HCT116 (cell line): ENCODE measurements around the gene DYNC2LI1. TPM values are rescaled to one million over a fixed set of nuclear protein-coding genes. Genes with fewer than 3 reads are reported as not detected.

Experiments used
- ATAC-seq: fragments of 200-7000 bp; cut with Tn5 transposase; 2 replicates; pipeline ENCODE4 v1.9.1; 2020; ENCODE audit warnings: mild to moderate bottlenecking, moderate library complexity
- BruUV-seq: library from RNA; stranded (reverse); fragments of 400-500 nt; replicated peaks from 2 replicates; lab custom pipeline; 2021; lab: Mats Ljungman, UMichigan
- CTCF ChIA-PET: fragments of 300-600 bp; sonication (Branson Sonifier 250); formaldehyde crosslinking; loops from one replicate; lab custom pipeline; 2021; ENCODE audit warnings: antibody characterized with exemption; lab: Charles Lee
- POLR2A ChIA-PET: fragments of 300-600, 350-600 bp; sonication (Branson Sonifier 250); formaldehyde crosslinking; loops from one replicate; lab custom pipeline; 2021; ENCODE audit warnings: antibody characterized with exemption; lab: Charles Lee
- RAD21 ChIA-PET, 2 experiments: fragments of 300-600 bp; sonication (Branson Sonifier 250); formaldehyde crosslinking; loops; one replicate each; lab custom pipeline; 2023; ENCODE audit warnings: low total read pairs in 2 of 2; ENCODE audit not compliant: uncharacterized antibody in 2 of 2, unreplicated experiment in 2 of 2, low non-redundant PET in 1 of 2; lab: Charles Lee
- DNase-seq: peaks from one replicate; pipeline ENCODE4 v3.0.0-alpha.2; 2010; ENCODE audit warnings: low read depth, low spot score
- H2AFZ ChIP-seq: fragments of 200-600 bp; shearing (Covaris generic), sonication (generic); 2 replicates; pipeline ENCODE4 v1.6.1; 2017; ENCODE audit warnings: low read depth, mixed run types, mixed read lengths, antibody characterized with exemption, low read length; ENCODE audit not compliant: poor library complexity, severe bottlenecking
- H3K27ac ChIP-seq: 2 replicates; pipeline ENCODE4 v1.5.1; 2012; ENCODE audit warnings: low read depth, low read length
- H3K27me3 ChIP-seq: fragments of 200-600 bp; sonication (generic); 2 replicates; pipeline ENCODE4 v1.6.1; 2016; ENCODE audit warnings: mixed run types, low read length, mixed read lengths; ENCODE audit not compliant: insufficient read depth
- H3K36me3 ChIP-seq, 2 experiments: fragments of 200-500 bp in 1 of 2; fragments of 200-600 bp in 1 of 2; sonication (Bioruptor generic) in 1 of 2; sonication (generic) in 1 of 2; 2 replicates each; pipeline versions ENCODE4 v1.5.1 to v1.6.1; 2014 to 2016; ENCODE audit warnings: low read length in 2 of 2, inconsistent platforms in 1 of 2, mixed read lengths in 1 of 2, mixed run types in 1 of 2; ENCODE audit not compliant: insufficient read depth in 2 of 2, control insufficient read depth in 1 of 2
- H3K4me1 ChIP-seq, 2 experiments: fragments of 200-600 bp in 1 of 2; sonication (generic) in 1 of 2; 2 replicates each; pipeline versions ENCODE4 v1.5.1 to v1.6.1; 2012 to 2017; ENCODE audit warnings: low read length in 2 of 2, inconsistent platforms in 1 of 2, mild to moderate bottlenecking in 1 of 2, mixed read lengths in 1 of 2, mixed run types in 1 of 2, moderate library complexity in 1 of 2; ENCODE audit not compliant: insufficient read depth in 2 of 2, control insufficient read depth in 1 of 2
- H3K4me2 ChIP-seq: fragments of 200-600 bp; sonication (generic); 2 replicates; pipeline ENCODE4 v1.6.1; 2017; ENCODE audit warnings: mixed run types, low read length, mixed read lengths
- H3K4me3 ChIP-seq, 2 experiments: fragments of 200-600 bp in 1 of 2; sonication (generic) in 1 of 2; replicated peaks in 1 of 2; 2 replicates each; pipeline ENCODE4 v1.5.1; 2011 to 2016; ENCODE audit warnings: low read length in 2 of 2, control low read depth in 1 of 2, low read depth in 1 of 2, mild to moderate bottlenecking in 1 of 2, mixed read lengths in 1 of 2, mixed run types in 1 of 2
- H3K79me2 ChIP-seq: fragments of 200-600 bp; sonication (generic); 2 replicates; pipeline ENCODE4 v1.6.1; 2017; ENCODE audit warnings: mild to moderate bottlenecking, mixed run types, low read length, moderate library complexity, mixed read lengths; ENCODE audit not compliant: insufficient read depth
- H3K9ac ChIP-seq: fragments of 200-600 bp; sonication (generic); 2 replicates; pipeline ENCODE4 v1.6.1; 2016; ENCODE audit warnings: low read length, mixed read lengths
- H3K9me2 ChIP-seq: fragments of 200-600 bp; sonication (generic), shearing (Covaris generic); 2 replicates; pipeline ENCODE4 v1.6.1; 2017; ENCODE audit warnings: mixed run types, mild to moderate bottlenecking, moderate library complexity; ENCODE audit not compliant: insufficient read depth
- H3K9me3 ChIP-seq, 2 experiments: fragments of 200-500 bp in 1 of 2; fragments of 200-600 bp in 1 of 2; sonication (Bioruptor generic) in 1 of 2; sonication (generic) in 1 of 2; 2 replicates each; pipeline ENCODE4 v1.6.1; 2014 to 2017; ENCODE audit warnings: low read length in 2 of 2, mixed read lengths in 2 of 2, inconsistent platforms in 1 of 2, low read depth in 1 of 2, mild to moderate bottlenecking in 1 of 2, mixed run types in 1 of 2, moderate library complexity in 1 of 2; ENCODE audit not compliant: control insufficient read depth in 1 of 2, insufficient read depth in 1 of 2
- H4K20me1 ChIP-seq: fragments of 200-600 bp; sonication (generic), shearing (Covaris generic); 2 replicates; pipeline ENCODE4 v1.6.1; 2017; ENCODE audit warnings: mixed run types, mild to moderate bottlenecking, moderate library complexity; ENCODE audit not compliant: insufficient read depth
- CBX3 ChIP-seq: IDR thresholded peaks from 2 replicates; pipeline ENCODE4 v1.6.1; 2012; ENCODE audit warnings: low read depth
- CEBPB ChIP-seq: IDR thresholded peaks from 2 replicates; pipeline ENCODE4 v1.6.1; 2012; ENCODE audit warnings: low read depth
- EGR1 ChIP-seq: IDR thresholded peaks from 2 replicates; pipeline ENCODE4 v1.6.1; 2012; ENCODE audit warnings: low read depth
- EZH2 ChIP-seq: fragments of 200-600 bp; sonication (generic); IDR thresholded peaks from 2 replicates; pipeline ENCODE4 v1.6.1; 2017; ENCODE audit warnings: antibody characterized with exemption, mixed run types
- EZH2phosphoT487 ChIP-seq: fragments of 200-600 bp; IDR thresholded peaks from 2 replicates; pipeline ENCODE4 v1.6.1; 2018; ENCODE audit warnings: antibody characterized with exemption, borderline replicate concordance
- FOSL1 ChIP-seq: IDR thresholded peaks from 2 replicates; pipeline ENCODE4 v1.6.1; 2012; ENCODE audit warnings: low read depth
- JUND ChIP-seq: IDR thresholded peaks from 2 replicates; pipeline ENCODE4 v1.6.1; 2012
- POLR2A ChIP-seq: IDR thresholded peaks from 2 replicates; pipeline ENCODE4 v1.7.0; 2011; ENCODE audit warnings: borderline replicate concordance; ENCODE audit not compliant: insufficient read depth, insufficient read length; ENCODE audit errors: extremely low read depth
- POLR2AphosphoS5 ChIP-seq: IDR thresholded peaks from 2 replicates; pipeline ENCODE4 v1.6.1; 2011; ENCODE audit warnings: mild to moderate bottlenecking, low read depth, low read length, moderate library complexity
- SP1 ChIP-seq: IDR thresholded peaks from 2 replicates; pipeline ENCODE4 v1.6.1; 2012; ENCODE audit warnings: low read depth
- TCF7L2 ChIP-seq: IDR thresholded peaks from 2 replicates; pipeline ENCODE4 v1.7.0; 2011; ENCODE audit warnings: borderline replicate concordance, inconsistent platforms; ENCODE audit not compliant: insufficient read depth, insufficient read length; ENCODE audit errors: extremely low read depth
- ZNF274 ChIP-seq: fragments of 200-500 bp; sonication (Bioruptor generic); IDR thresholded peaks from 2 replicates; pipeline ENCODE4 v1.6.1; 2014; ENCODE audit warnings: mild to moderate bottlenecking, low read depth, low read length, inconsistent platforms
- intact Hi-C: fragments of 100-400 bp; cut with micrococcal nuclease; formaldehyde crosslinking; loops from 2 replicates; pipeline ENCODE4 v1.10.0; 2022
- total RNA-seq: library from RNA; stranded (reverse); gene quantifications from one replicate; pipeline ENCODE4 v1.2.1, GENCODE V29; 2021; ENCODE audit not compliant: unreplicated experiment
- TF ChIP-seq, protein P1 (sequence below), 3 experiments: fragments of 200-600 bp in 1 of 3; sonication (generic) in 1 of 3; IDR thresholded peaks in 2 of 3; conservative IDR thresholded peaks in 1 of 3; 2 replicates each; pipeline ENCODE4 v1.5.1; 2012 to 2017; ENCODE audit warnings: low read depth in 2 of 3, low read length in 2 of 3, antibody characterized with exemption in 1 of 3, borderline replicate concordance in 1 of 3, control low read depth in 1 of 3, mild to moderate bottlenecking in 1 of 3, mixed read lengths in 1 of 3, mixed run types in 1 of 3, moderate library complexity in 1 of 3; ENCODE audit not compliant: insufficient read depth in 1 of 3
- TF ChIP-seq, protein P2 (sequence below): IDR thresholded peaks from 2 replicates; pipeline ENCODE4 v1.6.1; 2012; ENCODE audit warnings: low read depth
- TF ChIP-seq, protein P3 (sequence below): IDR thresholded peaks from 2 replicates; pipeline ENCODE4 v1.6.1; 2011; ENCODE audit warnings: mild to moderate bottlenecking, low read length, moderate library complexity; ENCODE audit not compliant: insufficient replicate concordance; ENCODE audit errors: extremely low read depth
- TF ChIP-seq, protein P4 (sequence below): IDR thresholded peaks from 2 replicates; pipeline ENCODE4 v1.6.1; 2012
- TF ChIP-seq, protein P5 (sequence below): IDR thresholded peaks from 2 replicates; pipeline ENCODE4 v1.6.1; 2012

The DYNC2LI1 gene
- total RNA-seq, 1 experiment from 2014 or later: 16.7 TPM

DNA sequence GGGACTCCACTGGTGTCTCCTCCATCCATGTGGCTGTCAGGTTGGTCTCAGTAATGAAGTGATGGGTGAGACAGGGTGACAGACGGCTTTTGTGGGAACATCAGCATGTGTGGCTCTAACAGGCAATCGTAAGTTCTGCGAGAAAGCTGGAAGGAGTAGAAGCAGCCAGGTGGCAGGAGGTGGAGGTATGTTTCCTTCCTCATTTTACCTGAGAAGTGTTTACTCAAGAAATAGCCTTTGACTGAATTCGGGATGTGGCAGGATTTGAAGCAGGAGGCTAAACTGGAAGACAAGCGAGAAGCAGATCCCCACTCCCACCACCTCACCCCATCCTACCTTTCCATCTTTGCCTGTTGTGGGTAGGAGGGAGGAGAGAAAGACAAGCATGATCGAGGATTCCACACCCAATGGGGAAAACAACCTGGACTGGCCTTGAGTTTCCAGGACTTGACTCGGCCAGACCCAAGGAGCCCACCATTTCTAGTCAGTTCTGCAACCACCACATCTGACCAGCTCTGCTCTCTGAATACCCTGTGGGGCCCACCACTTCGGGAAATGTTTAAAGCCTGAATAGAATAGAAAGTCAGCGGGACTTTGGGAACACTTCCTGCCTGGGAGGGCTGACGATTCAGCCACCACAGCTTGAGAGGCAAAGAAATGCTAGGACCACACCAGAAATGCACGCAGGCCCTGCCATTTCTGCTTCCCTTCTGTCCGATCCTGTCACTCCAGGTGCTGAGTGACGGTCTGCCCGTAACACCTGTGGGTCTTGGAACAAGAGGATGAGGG, 66.1 kb downstream of the DYNC2LI1 start:
- Histone ChIP-seq H3K9me3 (no peaks in the 10 kb centered on the region), H3K4me3 (no peak overlapping the region), H4K20me1 (no peaks in the 10 kb centered on the region), H3K27ac (no peak overlapping the region), H3K36me3 (no peaks in the 10 kb centered on the region), H3K9me2 (no peaks in the 10 kb centered on the region), H3K4me1 (no peaks in the 10 kb centered on the region), H3K27me3 (no peaks in the 10 kb centered on the region), H3K79me2 (no peaks in the 10 kb centered on the region), H3K9ac (no peak overlapping the region), H2AFZ (no peak overlapping the region), H3K4me2 (no peak overlapping the region)
- DNase-seq: no peak
- intact Hi-C loops: no loop called here
- ChIA-PET RAD21 (no interaction called here), POLR2A (no interaction called here), CTCF (no interaction called here)
- ATAC-seq: no peak
- BruUV-seq: no TSS peak
- TF ChIP-seq, protein P1, sequence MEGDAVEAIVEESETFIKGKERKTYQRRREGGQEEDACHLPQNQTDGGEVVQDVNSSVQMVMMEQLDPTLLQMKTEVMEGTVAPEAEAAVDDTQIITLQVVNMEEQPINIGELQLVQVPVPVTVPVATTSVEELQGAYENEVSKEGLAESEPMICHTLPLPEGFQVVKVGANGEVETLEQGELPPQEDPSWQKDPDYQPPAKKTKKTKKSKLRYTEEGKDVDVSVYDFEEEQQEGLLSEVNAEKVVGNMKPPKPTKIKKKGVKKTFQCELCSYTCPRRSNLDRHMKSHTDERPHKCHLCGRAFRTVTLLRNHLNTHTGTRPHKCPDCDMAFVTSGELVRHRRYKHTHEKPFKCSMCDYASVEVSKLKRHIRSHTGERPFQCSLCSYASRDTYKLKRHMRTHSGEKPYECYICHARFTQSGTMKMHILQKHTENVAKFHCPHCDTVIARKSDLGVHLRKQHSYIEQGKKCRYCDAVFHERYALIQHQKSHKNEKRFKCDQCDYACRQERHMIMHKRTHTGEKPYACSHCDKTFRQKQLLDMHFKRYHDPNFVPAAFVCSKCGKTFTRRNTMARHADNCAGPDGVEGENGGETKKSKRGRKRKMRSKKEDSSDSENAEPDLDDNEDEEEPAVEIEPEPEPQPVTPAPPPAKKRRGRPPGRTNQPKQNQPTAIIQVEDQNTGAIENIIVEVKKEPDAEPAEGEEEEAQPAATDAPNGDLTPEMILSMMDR (IDR thresholded peaks at IDR 0.05 in 2 of 3, conservative IDR thresholded peaks at IDR 0.05 in 1 of 3; ENCODE audit: borderline replicate concordance in 1 of 3, insufficient read depth in 1 of 3, low read depth in 2 of 3, low read length in 2 of 3): no peak
- TF ChIP-seq EZH2phosphoT487 (no peak), TCF7L2 (no peak), ZNF274 (no peak), CBX3 (no peak), FOSL1 (no peak), JUND (no peak), SP1 (no peak), EGR1 (no peak), POLR2A (no peak), EZH2 (no peak), POLR2AphosphoS5 (no peak), CEBPB (no peak)
- TF ChIP-seq, protein P2, sequence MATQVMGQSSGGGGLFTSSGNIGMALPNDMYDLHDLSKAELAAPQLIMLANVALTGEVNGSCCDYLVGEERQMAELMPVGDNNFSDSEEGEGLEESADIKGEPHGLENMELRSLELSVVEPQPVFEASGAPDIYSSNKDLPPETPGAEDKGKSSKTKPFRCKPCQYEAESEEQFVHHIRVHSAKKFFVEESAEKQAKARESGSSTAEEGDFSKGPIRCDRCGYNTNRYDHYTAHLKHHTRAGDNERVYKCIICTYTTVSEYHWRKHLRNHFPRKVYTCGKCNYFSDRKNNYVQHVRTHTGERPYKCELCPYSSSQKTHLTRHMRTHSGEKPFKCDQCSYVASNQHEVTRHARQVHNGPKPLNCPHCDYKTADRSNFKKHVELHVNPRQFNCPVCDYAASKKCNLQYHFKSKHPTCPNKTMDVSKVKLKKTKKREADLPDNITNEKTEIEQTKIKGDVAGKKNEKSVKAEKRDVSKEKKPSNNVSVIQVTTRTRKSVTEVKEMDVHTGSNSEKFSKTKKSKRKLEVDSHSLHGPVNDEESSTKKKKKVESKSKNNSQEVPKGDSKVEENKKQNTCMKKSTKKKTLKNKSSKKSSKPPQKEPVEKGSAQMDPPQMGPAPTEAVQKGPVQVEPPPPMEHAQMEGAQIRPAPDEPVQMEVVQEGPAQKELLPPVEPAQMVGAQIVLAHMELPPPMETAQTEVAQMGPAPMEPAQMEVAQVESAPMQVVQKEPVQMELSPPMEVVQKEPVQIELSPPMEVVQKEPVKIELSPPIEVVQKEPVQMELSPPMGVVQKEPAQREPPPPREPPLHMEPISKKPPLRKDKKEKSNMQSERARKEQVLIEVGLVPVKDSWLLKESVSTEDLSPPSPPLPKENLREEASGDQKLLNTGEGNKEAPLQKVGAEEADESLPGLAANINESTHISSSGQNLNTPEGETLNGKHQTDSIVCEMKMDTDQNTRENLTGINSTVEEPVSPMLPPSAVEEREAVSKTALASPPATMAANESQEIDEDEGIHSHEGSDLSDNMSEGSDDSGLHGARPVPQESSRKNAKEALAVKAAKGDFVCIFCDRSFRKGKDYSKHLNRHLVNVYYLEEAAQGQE: no peak
- TF ChIP-seq, protein P3, sequence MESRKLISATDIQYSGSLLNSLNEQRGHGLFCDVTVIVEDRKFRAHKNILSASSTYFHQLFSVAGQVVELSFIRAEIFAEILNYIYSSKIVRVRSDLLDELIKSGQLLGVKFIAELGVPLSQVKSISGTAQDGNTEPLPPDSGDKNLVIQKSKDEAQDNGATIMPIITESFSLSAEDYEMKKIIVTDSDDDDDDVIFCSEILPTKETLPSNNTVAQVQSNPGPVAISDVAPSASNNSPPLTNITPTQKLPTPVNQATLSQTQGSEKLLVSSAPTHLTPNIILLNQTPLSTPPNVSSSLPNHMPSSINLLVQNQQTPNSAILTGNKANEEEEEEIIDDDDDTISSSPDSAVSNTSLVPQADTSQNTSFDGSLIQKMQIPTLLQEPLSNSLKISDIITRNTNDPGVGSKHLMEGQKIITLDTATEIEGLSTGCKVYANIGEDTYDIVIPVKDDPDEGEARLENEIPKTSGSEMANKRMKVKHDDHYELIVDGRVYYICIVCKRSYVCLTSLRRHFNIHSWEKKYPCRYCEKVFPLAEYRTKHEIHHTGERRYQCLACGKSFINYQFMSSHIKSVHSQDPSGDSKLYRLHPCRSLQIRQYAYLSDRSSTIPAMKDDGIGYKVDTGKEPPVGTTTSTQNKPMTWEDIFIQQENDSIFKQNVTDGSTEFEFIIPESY: no peak
- TF ChIP-seq, protein P4, sequence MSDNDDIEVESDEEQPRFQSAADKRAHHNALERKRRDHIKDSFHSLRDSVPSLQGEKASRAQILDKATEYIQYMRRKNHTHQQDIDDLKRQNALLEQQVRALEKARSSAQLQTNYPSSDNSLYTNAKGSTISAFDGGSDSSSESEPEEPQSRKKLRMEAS: no peak
- TF ChIP-seq, protein P5, sequence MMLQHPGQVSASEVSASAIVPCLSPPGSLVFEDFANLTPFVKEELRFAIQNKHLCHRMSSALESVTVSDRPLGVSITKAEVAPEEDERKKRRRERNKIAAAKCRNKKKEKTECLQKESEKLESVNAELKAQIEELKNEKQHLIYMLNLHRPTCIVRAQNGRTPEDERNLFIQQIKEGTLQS: no peak
